Measurements from ENCODE around the gene TRAF3.

TRAF3 gene, protein sequence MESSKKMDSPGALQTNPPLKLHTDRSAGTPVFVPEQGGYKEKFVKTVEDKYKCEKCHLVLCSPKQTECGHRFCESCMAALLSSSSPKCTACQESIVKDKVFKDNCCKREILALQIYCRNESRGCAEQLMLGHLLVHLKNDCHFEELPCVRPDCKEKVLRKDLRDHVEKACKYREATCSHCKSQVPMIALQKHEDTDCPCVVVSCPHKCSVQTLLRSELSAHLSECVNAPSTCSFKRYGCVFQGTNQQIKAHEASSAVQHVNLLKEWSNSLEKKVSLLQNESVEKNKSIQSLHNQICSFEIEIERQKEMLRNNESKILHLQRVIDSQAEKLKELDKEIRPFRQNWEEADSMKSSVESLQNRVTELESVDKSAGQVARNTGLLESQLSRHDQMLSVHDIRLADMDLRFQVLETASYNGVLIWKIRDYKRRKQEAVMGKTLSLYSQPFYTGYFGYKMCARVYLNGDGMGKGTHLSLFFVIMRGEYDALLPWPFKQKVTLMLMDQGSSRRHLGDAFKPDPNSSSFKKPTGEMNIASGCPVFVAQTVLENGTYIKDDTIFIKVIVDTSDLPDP

GRCh38 chr14:102776761-102777710, at the start of gene TRAF3:
TSS of gene TRAF3 (plus strand) at chr14:102777449. CDS start at chr14:102870202, 92,753 bp downstream.
- TF ChIP-seq CTCF (IDR thresholded peaks at IDR 0.05; ENCODE audit: control insufficient read depth, insufficient read depth, low read depth, low read length, missing control alignments), result no peak
- H3K4me3 ChIP-seq (ENCODE audit: control insufficient read depth, low read depth, low read length), result peak within 1 kb of the TSS; percentile 38
- no peak for DNase-seq (ENCODE audit: low read depth)

DNA sequence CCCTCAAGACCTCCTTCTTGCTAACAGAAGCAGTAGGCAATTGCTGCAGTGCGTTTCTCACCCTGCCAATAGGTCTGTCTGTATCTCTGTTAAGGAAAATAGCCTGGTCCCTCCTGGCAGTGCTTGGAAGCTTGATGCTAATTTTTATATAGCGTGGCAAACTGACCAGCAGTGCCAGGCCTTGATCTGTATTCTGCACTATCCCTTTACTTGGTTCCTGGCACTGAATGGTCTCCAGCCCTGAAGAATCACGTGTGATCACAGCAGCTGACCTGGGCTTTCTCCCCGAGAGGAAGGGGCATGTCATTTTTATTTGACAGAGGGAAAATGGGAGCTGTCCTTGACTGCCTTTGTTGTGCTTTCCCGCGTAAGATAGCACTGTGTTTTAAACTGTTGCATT, 48.7 kb upstream of the TRAF3 start:
- DNase-seq (ENCODE audit: low read depth), result no peak
- no peak overlapping the region for H3K4me3 ChIP-seq (ENCODE audit: control insufficient read depth, low read depth, low read length)
- TF ChIP-seq CTCF (IDR thresholded peaks at IDR 0.05; ENCODE audit: control insufficient read depth, insufficient read depth, low read depth, low read length, missing control alignments), result no peak

DNA sequence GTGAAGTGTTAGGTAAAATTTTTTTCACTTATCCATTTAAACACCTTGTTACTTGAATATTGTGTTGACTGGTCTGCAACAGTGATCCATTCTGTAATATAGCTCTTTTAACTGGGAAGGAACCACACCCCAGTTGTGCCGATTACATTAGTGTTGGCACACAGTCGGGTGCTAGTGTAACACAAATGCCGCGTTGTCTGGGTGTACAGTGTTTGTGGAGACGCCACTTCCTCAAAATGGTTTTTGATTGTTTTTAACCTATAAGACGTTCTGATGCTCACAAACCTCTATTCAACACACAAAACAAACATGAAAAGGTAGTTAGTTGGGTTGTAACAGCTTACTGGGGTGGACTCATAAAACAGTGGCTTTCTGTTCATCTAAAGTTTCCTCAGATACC, 48.0 kb upstream of the TRAF3 start:
- DNase-seq (ENCODE audit: low read depth), result no peak
- no peak overlapping the region for H3K4me3 ChIP-seq (ENCODE audit: control insufficient read depth, low read depth, low read length)
- no peak for TF ChIP-seq CTCF (IDR thresholded peaks at IDR 0.05; ENCODE audit: control insufficient read depth, insufficient read depth, low read depth, low read length, missing control alignments)

DNA sequence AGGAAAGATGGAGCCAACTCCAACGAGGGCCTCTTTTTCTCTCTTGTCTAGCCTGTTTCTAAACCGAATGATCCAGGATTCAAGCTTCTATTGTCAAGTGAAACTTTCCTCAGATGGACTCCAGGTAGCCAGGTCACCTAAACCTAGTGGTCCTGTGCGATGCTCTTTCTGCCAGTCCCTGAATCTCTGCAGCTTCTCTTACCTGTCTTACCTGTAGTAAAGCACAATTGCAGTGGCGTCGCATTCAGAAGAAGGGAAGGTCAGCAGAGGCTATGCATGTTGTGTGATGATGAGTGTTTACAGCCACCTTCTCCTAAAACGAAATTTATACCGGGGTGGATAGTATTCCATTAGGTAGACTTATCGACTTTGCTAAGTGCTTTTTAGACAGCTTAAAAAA, 47.4 kb upstream of the TRAF3 start:
- DNase-seq (ENCODE audit: low read depth), result no peak
- TF ChIP-seq CTCF (IDR thresholded peaks at IDR 0.05; ENCODE audit: control insufficient read depth, insufficient read depth, low read depth, low read length, missing control alignments), result no peak
- H3K4me3 ChIP-seq (ENCODE audit: control insufficient read depth, low read depth, low read length), result no peak overlapping the region

- no peak for TF ChIP-seq CTCF (IDR thresholded peaks at IDR 0.05; ENCODE audit: control insufficient read depth, insufficient read depth, low read depth, low read length, missing control alignments)
- H3K4me3 ChIP-seq (ENCODE audit: control insufficient read depth, low read depth, low read length), result no peak overlapping the region
- no peak for DNase-seq (ENCODE audit: low read depth)
Observed at GRCh38 chr14:102731101-102731870, 46.0 kb upstream of the TRAF3 start.

Data from AG09309 (cell line).